Erythroblast (primary cell): ENCODE data around the gene MRPL28.
"Not testable (repeated sequence)": the region's sequence is repeated elsewhere in the genome, so short reads cannot be mapped to it uniquely, and the experiment has no call there.

Experiments used
- GATA1 ChIP-seq: IDR thresholded peaks from 2 replicates; pipeline ENCODE4 v1.6.1; 2011; ENCODE audit warnings: low read depth, mild to moderate bottlenecking, control low read depth, low read length, moderate library complexity
- POLR2A ChIP-seq: IDR thresholded peaks from 2 replicates; pipeline ENCODE4 v1.6.1; 2011; ENCODE audit warnings: mild to moderate bottlenecking, low read length

DNA sequence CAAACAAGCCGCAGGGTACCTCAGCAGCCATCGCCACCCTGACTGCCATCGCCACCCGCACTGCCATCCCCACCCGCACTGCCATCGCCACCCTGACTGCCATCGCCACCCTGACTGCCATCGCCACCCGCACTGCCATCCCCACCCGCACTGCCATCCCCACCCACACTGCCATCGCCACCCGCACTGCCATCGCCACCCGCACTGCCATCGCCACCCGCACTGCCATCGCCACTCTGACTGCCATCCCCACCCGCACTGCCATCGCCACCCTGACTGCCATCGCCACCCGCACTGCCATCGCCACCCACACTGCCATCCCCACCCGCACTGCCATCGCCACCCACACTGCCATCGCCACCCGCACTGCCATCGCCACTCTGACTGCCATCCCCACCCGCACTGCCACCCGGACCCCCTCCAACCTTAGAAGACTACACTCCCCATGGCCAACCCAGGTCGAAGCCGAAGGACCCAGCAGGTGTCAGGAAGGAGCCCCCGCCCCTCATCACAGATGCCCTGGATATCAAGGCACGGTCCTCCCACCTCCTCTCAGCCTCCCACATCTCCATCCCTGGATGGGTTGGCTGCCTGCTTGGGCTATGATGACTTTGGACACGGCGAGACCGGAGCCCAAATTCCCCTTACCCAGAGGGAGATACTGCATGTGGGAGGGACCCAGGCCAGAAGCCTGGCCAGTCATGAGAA is 7.9 kb upstream of the MRPL28 start:
- not testable (repeated sequence) for TF ChIP-seq POLR2A, GATA1
